Esophagus squamous epithelium (tissue), 4 donors: ENCODE measurements around the gene ANTXR2.

Experiments
- POLR2A ChIP-seq, 4 donors: fragments of 450-650 bp; IDR thresholded peaks; one replicate each; pipeline ENCODE4 v1.6.1; 2017; ENCODE audit warnings: antibody characterized with exemption in 4 of 4, mild to moderate bottlenecking in 4 of 4, moderate library complexity in 3 of 4
- TF ChIP-seq, protein P1 (sequence below), 6 experiments: fragments of 450-650 bp in 4 of 6; fragments of 200-600 bp in 2 of 6; sonication (generic) in 2 of 6; IDR thresholded peaks; one replicate each; pipeline ENCODE4 v1.5.1; 2016 to 2019; ENCODE audit warnings: antibody characterized with exemption in 6 of 6, mild to moderate bottlenecking in 4 of 6, moderate library complexity in 4 of 6

DNA sequence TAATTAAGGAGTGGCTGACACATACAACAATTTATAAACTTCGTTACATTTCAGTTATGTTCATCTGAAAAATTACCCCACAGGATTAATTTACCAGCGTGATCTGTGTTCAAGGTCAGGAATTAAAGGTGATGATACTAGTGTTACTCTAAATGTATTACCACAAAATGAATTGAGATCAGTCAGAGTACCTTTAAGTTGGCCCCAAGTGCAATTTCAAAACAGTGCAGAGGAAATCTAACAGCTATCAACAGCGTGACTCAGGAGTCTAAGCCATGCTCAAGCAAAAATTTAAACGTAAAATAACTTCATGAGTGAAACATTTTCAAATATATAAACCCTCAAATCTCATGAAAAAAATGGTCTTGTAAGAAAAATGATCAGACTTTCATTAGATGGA is 18.7 kb downstream of the ANTXR2 start:
- TF ChIP-seq, protein P1, sequence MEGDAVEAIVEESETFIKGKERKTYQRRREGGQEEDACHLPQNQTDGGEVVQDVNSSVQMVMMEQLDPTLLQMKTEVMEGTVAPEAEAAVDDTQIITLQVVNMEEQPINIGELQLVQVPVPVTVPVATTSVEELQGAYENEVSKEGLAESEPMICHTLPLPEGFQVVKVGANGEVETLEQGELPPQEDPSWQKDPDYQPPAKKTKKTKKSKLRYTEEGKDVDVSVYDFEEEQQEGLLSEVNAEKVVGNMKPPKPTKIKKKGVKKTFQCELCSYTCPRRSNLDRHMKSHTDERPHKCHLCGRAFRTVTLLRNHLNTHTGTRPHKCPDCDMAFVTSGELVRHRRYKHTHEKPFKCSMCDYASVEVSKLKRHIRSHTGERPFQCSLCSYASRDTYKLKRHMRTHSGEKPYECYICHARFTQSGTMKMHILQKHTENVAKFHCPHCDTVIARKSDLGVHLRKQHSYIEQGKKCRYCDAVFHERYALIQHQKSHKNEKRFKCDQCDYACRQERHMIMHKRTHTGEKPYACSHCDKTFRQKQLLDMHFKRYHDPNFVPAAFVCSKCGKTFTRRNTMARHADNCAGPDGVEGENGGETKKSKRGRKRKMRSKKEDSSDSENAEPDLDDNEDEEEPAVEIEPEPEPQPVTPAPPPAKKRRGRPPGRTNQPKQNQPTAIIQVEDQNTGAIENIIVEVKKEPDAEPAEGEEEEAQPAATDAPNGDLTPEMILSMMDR (IDR thresholded peaks at IDR 0.05) = no peak
- no peak for TF ChIP-seq POLR2A (IDR thresholded peaks at IDR 0.05)
